HepG2 (cell line): ENCODE measurements around the gene ZBTB4. TPM values are rescaled to one million over a fixed set of nuclear protein-coding genes. Genes with fewer than 3 reads are reported as not detected.

Experiments used
- ATF5 ChIP-seq: sonication (generic); formaldehyde crosslinking; IDR thresholded peaks from 2 replicates; pipeline ENCODE4 v1.4.0; 2020; ENCODE audit warnings: mild to moderate bottlenecking, low read depth, missing genetic modification reagents
- CBX2 ChIP-seq, 2 experiments: fragments of 200-600 bp in 1 of 2; sonication (generic); formaldehyde crosslinking in 1 of 2; IDR thresholded peaks; 2 replicates each; pipeline versions ENCODE4 v1.7.0 to v1.8.1; 2018 to 2022; ENCODE audit warnings: low read depth in 2 of 2, low read length in 1 of 2, mild to moderate bottlenecking in 1 of 2, missing genetic modification reagents in 1 of 2
- CSRNP2 ChIP-seq: sonication (generic); formaldehyde crosslinking; conservative IDR thresholded peaks from 2 replicates; pipeline ENCODE4 v1.8.0; 2022; ENCODE audit warnings: low read depth, missing genetic modification reagents
- HOXA5 ChIP-seq: sonication (generic); formaldehyde crosslinking; IDR thresholded peaks from 2 replicates; pipeline ENCODE4 v1.4.0; 2020; ENCODE audit warnings: missing genetic modification reagents
- KLF12 ChIP-seq: sonication (generic); formaldehyde crosslinking; IDR thresholded peaks from 2 replicates; pipeline ENCODE4 v1.4.0; 2020; ENCODE audit warnings: missing genetic modification reagents, borderline replicate concordance
- PBX2 ChIP-seq: IDR thresholded peaks from 2 replicates; pipeline ENCODE4 v1.6.1; 2016; ENCODE audit warnings: control low read depth
- RBAK ChIP-seq: sonication (generic); formaldehyde crosslinking; IDR thresholded peaks from 2 replicates; pipeline ENCODE4 v1.5.1; 2020; ENCODE audit warnings: mild to moderate bottlenecking, missing genetic modification reagents
- THRA ChIP-seq: sonication (generic); formaldehyde crosslinking; IDR thresholded peaks from 2 replicates; pipeline ENCODE4 v1.4.0; 2020; ENCODE audit warnings: missing genetic modification reagents, borderline replicate concordance
- TRAFD1 ChIP-seq: sonication (generic); formaldehyde crosslinking; IDR thresholded peaks from 2 replicates; pipeline ENCODE4 v1.5.1; 2020; ENCODE audit warnings: missing genetic modification reagents, mild to moderate bottlenecking, borderline replicate concordance
- USF2 ChIP-seq, 2 experiments: sonication (generic) in 1 of 2; formaldehyde crosslinking in 1 of 2; IDR thresholded peaks; 2 replicates each; pipeline versions ENCODE4 v1.5.1 to v1.6.1; 2011 to 2020; ENCODE audit warnings: borderline replicate concordance in 1 of 2, low read depth in 1 of 2, low read length in 1 of 2, mild to moderate bottlenecking in 1 of 2, missing genetic modification reagents in 1 of 2, moderate library complexity in 1 of 2
- ZFP91 ChIP-seq: sonication (generic); formaldehyde crosslinking; IDR thresholded peaks from 2 replicates; pipeline ENCODE4 v1.9.0; 2022; ENCODE audit warnings: missing genetic modification reagents, mild to moderate bottlenecking, borderline replicate concordance
- ZNF101 ChIP-seq: sonication (generic); formaldehyde crosslinking; IDR thresholded peaks from 2 replicates; pipeline ENCODE4 v1.4.0; 2020; ENCODE audit warnings: mild to moderate bottlenecking, low read depth, missing genetic modification reagents, borderline replicate concordance
- ZNF652 ChIP-seq: IDR thresholded peaks from 2 replicates; pipeline ENCODE4 v1.6.1; 2016; ENCODE audit warnings: low read depth, borderline replicate concordance
- ZNF792 ChIP-seq: IDR thresholded peaks from 2 replicates; pipeline ENCODE4 v1.6.1; 2016
- ZNF850 ChIP-seq: sonication (generic); formaldehyde crosslinking; conservative IDR thresholded peaks from 2 replicates; pipeline ENCODE4 v1.9.0; 2021; ENCODE audit warnings: mild to moderate bottlenecking, missing genetic modification reagents
- polyA plus RNA-seq, 8 experiments: library from polyadenylated mRNA; depleted of rRNA in 3 of 8; stranded (reverse) in 7 of 8; unstranded in 1 of 8; fragments of >200 nt; fragmentation: Illumina TruSeq in 4 of 8; extraction: Trizol in 4 of 8; gene quantifications; 2 replicates each; pipeline versions ENCODE4 v1.2.1 to v1.2.3, GENCODE V29; 2011 to 2016; ENCODE audit warnings: low read depth in 4 of 8, missing spikeins in 1 of 8, mixed read lengths in 1 of 8; ENCODE audit not compliant: insufficient read depth in 1 of 8
- total RNA-seq, 5 experiments: library from RNA; depleted of rRNA; stranded (reverse); fragments of >200 nt; fragmentation: Illumina TruSeq; extraction: Trizol; gene quantifications; 2 replicates each; pipeline ENCODE4 v1.2.3, GENCODE V29; 2016; ENCODE audit warnings: low read depth in 1 of 5

ZBTB4 gene
- total and polyA plus RNA-seq, 2 of the 13 experiments (the other 11 are each of a cell fraction or from before 2014, with no cell fraction given) = 4.3 to 7.4 TPM

- TF ChIP-seq TRAFD1 (no peak), CSRNP2 (CRISPR knock-in tag) (no peak), ZNF850 (CRISPR knock-in tag) (no peak), USF2 (IDR thresholded peaks at IDR 0.05; ENCODE audit: low read depth, low read length) (no peak), USF2 (CRISPR knock-in tag; IDR thresholded peaks at IDR 0.05; ENCODE audit: borderline replicate concordance) (peak; percentile 72; the same call in 1 of the 2 replicates), CBX2 (IDR thresholded peaks at IDR 0.05; ENCODE audit: low read depth, low read length) (no peak), CBX2 (CRISPR knock-in tag; IDR thresholded peaks at IDR 0.05; ENCODE audit: low read depth) (no peak), ATF5 (CRISPR knock-in tag) (no peak), PBX2 (CRISPR knock-in tag) (no peak), ZNF101 (CRISPR knock-in tag) (no peak), RBAK (CRISPR knock-in tag) (no peak), KLF12 (CRISPR knock-in tag) (no peak), ZNF652 (no peak), ZFP91 (CRISPR knock-in tag) (peak; percentile 58; the same call in 1 of the 2 replicates), HOXA5 (CRISPR knock-in tag) (no peak), ZNF792 (CRISPR knock-in tag) (no peak), THRA (CRISPR knock-in tag) (no peak)
These were observed 39.2 kb downstream of the ZBTB4 start (continued) for GRCh38 chr17:7440113-7440833.
